ENCODE results near the gene ATP5PF.

GRCh38 chr21:25717491-25718147, 17.1 kb downstream of the ATP5PF start:
- no peak for TF ChIP-seq CTCF (IDR thresholded peaks at IDR 0.05)
- no peak for TF ChIP-seq POLR2A (IDR thresholded peaks at IDR 0.05)

Data from vagina (tissue), 2 donors.